ENCODE results near the gene DMXL2. TPM values are rescaled to one million over a fixed set of nuclear protein-coding genes. Genes with fewer than 3 reads are reported as not detected.
"Not testable (repeated sequence)": the region's sequence is repeated elsewhere in the genome, so short reads cannot be mapped to it uniquely, and the experiment has no call there.

The DMXL2 gene
- total and polyA plus RNA-seq, 5 donors from 2014 or later, result 0.15 to 1.4 TPM; not detected in 3

DNA sequence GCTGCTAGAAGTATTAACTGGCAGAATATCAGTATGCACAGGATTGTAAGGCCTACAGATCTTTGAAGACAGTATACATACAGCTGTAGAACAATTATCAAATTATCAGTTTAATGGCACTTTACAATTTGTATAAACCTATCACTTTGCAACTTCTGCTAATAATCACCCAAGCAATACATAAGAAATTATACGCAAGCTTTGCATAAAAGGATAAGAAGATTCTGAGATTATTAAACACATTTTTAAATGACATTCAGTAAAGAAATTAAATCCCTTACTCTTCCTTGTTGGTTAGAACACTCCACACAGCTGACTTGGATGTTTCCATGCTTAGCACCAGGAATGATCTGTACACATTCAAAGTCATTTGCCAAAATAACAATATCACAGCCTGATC, 46.8 kb downstream of the DMXL2 start:
- DNase-seq (no peak), ATAC-seq (ENCODE audit: low read depth in 2 of 2) (no peak)
- H3K27ac ChIP-seq (ENCODE audit: insufficient read depth, low read length, poor library complexity, severe bottlenecking), result no peak overlapping the region
- Mint-ChIP-seq H3K36me3 (no peaks in the 10 kb centered on the region), H3K27ac (no peak overlapping the region), H3K27me3 (peaks cover 4% of the 10 kb centered on the region), H3K4me1 (no peaks in the 10 kb centered on the region), H3K4me3 (no peak overlapping the region), H3K9me3 (peaks cover 0 to 3% (median 2%) of the 10 kb centered on the region in 7 donors)
- H3K4me1 ChIP-seq (ENCODE audit: control insufficient read depth, insufficient read depth, low read length, poor library complexity, severe bottlenecking), result no peaks in the 10 kb centered on the region
- H3K4me3 ChIP-seq (ENCODE audit: low read depth, low read length), result no peak overlapping the region
- H3K27me3 ChIP-seq (ENCODE audit: control insufficient read depth, insufficient read depth, low read length), result peaks cover 2% of the 10 kb centered on the region
- H3K9me3 ChIP-seq (ENCODE audit: control insufficient read depth in 2 of 2, low read length in 2 of 2), result no peaks in the 10 kb centered on the region
- H3K36me3 ChIP-seq (ENCODE audit: control insufficient read depth, insufficient read depth, low read length), result no peaks in the 10 kb centered on the region

DNA sequence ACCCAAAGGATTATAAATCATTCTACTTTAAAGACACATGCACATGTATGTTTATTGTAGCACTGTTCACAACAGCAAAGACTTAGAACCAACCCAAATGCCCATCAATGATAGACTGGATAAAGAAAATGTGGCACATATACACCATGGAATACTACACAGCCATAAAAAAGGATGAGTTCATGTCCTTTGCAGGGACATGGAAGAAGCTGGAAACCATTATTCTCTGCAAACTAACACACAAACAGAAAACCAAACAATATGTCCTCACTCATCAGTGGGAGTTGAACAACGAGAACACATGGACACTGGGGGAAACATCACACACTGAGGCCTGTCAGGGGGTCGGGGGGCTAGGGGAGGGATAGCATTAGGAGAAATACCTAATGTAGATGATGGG, 49.2 kb downstream of the DMXL2 start:
- H3K27me3 Mint-ChIP-seq; H3K27ac Mint-ChIP-seq; H3K4me1 Mint-ChIP-seq; H3K27ac ChIP-seq (ENCODE audit: insufficient read depth, low read length, poor library complexity, severe bottlenecking); H3K36me3 ChIP-seq (ENCODE audit: control insufficient read depth, insufficient read depth, low read length); H3K4me3 ChIP-seq (ENCODE audit: low read depth, low read length); H3K4me3 Mint-ChIP-seq; H3K27me3 ChIP-seq (ENCODE audit: control insufficient read depth, insufficient read depth, low read length); H3K36me3 Mint-ChIP-seq; H3K9me3 ChIP-seq (ENCODE audit: control insufficient read depth in 2 of 2, low read length in 2 of 2); H3K4me1 ChIP-seq (ENCODE audit: control insufficient read depth, insufficient read depth, low read length, poor library complexity, severe bottlenecking); DNase-seq; ATAC-seq (ENCODE audit: low read depth in 2 of 2); H3K9me3 Mint-ChIP-seq: not testable (repeated sequence)

- H3K4me3 Mint-ChIP-seq; H3K9me3 ChIP-seq (ENCODE audit: control insufficient read depth in 2 of 2, low read length in 2 of 2); H3K9me3 Mint-ChIP-seq; H3K27me3 ChIP-seq (ENCODE audit: control insufficient read depth, insufficient read depth, low read length); H3K36me3 ChIP-seq (ENCODE audit: control insufficient read depth, insufficient read depth, low read length); ATAC-seq (ENCODE audit: low read depth in 2 of 2); H3K36me3 Mint-ChIP-seq; H3K27ac Mint-ChIP-seq; H3K27ac ChIP-seq (ENCODE audit: insufficient read depth, low read length, poor library complexity, severe bottlenecking); H3K27me3 Mint-ChIP-seq; H3K4me1 Mint-ChIP-seq; H3K4me1 ChIP-seq (ENCODE audit: control insufficient read depth, insufficient read depth, low read length, poor library complexity, severe bottlenecking); H3K4me3 ChIP-seq (ENCODE audit: low read depth, low read length); DNase-seq: not testable (repeated sequence)
Measured at GRCh38 chr15:51568939-51569784, 53.4 kb downstream of the DMXL2 start.

DNA sequence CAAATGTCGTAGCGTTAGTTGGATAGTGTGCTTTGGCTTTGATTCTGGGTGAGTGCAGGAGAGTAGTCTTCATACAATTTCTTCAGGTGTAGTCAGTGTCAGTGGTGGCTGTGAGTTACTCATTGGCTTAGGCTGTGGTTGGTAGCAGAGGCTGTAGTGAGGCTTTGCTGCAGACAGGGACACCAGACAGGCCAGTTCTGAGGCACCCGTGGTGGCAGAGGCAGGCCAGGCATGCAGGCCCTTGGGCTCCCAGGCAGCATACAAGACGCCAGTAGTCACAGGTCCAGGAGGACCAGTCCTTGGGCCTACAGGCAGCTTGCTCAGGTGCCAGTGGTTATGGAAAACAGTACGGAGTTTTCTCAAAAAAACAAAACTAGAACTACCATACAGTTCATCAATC, 61.3 kb downstream of the DMXL2 start:
- Histone ChIP-seq H3K9me3 (ENCODE audit: control insufficient read depth in 2 of 2, low read length in 2 of 2) (no peaks in the 10 kb centered on the region), H3K27ac (ENCODE audit: insufficient read depth, low read length, poor library complexity, severe bottlenecking) (no peak overlapping the region), H3K4me3 (ENCODE audit: low read depth, low read length) (no peak overlapping the region), H3K36me3 (ENCODE audit: control insufficient read depth, insufficient read depth, low read length) (no peaks in the 10 kb centered on the region), H3K27me3 (ENCODE audit: control insufficient read depth, insufficient read depth, low read length) (no peaks in the 10 kb centered on the region), H3K4me1 (ENCODE audit: control insufficient read depth, insufficient read depth, low read length, poor library complexity, severe bottlenecking) (no peaks in the 10 kb centered on the region)
- no peak overlapping the region for H3K4me3 Mint-ChIP-seq
- no peaks in the 10 kb centered on the region for H3K9me3 Mint-ChIP-seq
- peaks cover 4% of the 10 kb centered on the region for H3K27me3 Mint-ChIP-seq
- DNase-seq (no peak), ATAC-seq (ENCODE audit: low read depth in 2 of 2) (no peak)
- no peak overlapping the region for H3K27ac Mint-ChIP-seq
- H3K4me1 Mint-ChIP-seq, result no peaks in the 10 kb centered on the region
- no peaks in the 10 kb centered on the region for H3K36me3 Mint-ChIP-seq

DNA sequence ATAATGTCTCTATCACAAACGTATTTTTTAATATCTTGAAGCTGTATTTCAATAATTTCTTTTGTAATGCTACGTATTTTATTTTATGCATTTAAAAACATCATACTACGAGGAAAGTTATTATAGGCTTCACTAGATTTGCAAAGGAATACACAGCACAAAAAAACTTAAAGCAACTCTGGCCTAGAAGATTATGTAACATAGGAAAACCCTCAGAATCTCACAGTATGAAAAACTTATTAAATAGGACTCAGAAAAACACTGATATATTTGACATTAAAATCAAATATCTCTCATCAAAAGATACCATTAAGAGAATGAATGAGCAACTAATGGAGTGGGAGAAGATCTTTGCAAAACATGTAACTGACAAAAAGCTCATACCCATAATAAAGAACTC, 63.7 kb downstream of the DMXL2 start:
- no peak for DNase-seq
- H3K27ac Mint-ChIP-seq, result no peak overlapping the region
- Histone ChIP-seq H3K36me3 (ENCODE audit: control insufficient read depth, insufficient read depth, low read length) (no peaks in the 10 kb centered on the region), H3K27ac (ENCODE audit: insufficient read depth, low read length, poor library complexity, severe bottlenecking) (no peak overlapping the region), H3K4me1 (ENCODE audit: control insufficient read depth, insufficient read depth, low read length, poor library complexity, severe bottlenecking) (no peaks in the 10 kb centered on the region), H3K4me3 (ENCODE audit: low read depth, low read length) (no peak overlapping the region), H3K9me3 (ENCODE audit: control insufficient read depth in 2 of 2, low read length in 2 of 2) (no peaks in the 10 kb centered on the region), H3K27me3 (ENCODE audit: control insufficient read depth, insufficient read depth, low read length) (no peaks in the 10 kb centered on the region)
- H3K36me3 Mint-ChIP-seq, result no peaks in the 10 kb centered on the region
- no peaks in the 10 kb centered on the region for H3K4me1 Mint-ChIP-seq
- H3K4me3 Mint-ChIP-seq, result no peak overlapping the region
- no peak for ATAC-seq (ENCODE audit: low read depth in 2 of 2)
- H3K27me3 Mint-ChIP-seq, result peaks cover 6% of the 10 kb centered on the region
- no peaks in the 10 kb centered on the region for H3K9me3 Mint-ChIP-seq

DNA sequence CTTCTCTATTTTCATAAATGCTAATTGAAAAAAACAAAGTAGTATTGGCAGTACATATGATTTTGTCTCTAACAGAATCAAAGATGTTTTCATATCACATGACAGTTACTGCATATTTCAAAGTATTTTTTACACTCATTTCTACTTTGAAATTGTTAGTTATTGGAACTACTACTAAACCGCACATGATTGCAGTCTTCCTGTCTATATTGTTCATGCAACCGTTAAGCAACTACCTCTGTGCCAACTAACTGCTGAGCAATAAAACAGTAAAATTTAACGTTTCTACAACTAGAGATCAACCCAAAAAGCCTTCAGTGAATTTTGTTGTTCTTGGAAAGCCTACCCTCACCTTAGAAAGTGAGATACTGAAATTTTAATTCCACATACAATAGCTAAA, 64.2 kb downstream of the DMXL2 start:
- peaks cover 6% of the 10 kb centered on the region for H3K27me3 Mint-ChIP-seq
- Histone ChIP-seq H3K9me3 (ENCODE audit: control insufficient read depth in 2 of 2, low read length in 2 of 2) (no peaks in the 10 kb centered on the region), H3K36me3 (ENCODE audit: control insufficient read depth, insufficient read depth, low read length) (no peaks in the 10 kb centered on the region), H3K4me1 (ENCODE audit: control insufficient read depth, insufficient read depth, low read length, poor library complexity, severe bottlenecking) (no peaks in the 10 kb centered on the region), H3K4me3 (ENCODE audit: low read depth, low read length) (no peak overlapping the region), H3K27ac (ENCODE audit: insufficient read depth, low read length, poor library complexity, severe bottlenecking) (no peak overlapping the region), H3K27me3 (ENCODE audit: control insufficient read depth, insufficient read depth, low read length) (no peaks in the 10 kb centered on the region)
- ATAC-seq (ENCODE audit: low read depth in 2 of 2) (no peak), DNase-seq (no peak)
- no peak overlapping the region for H3K4me3 Mint-ChIP-seq
- H3K9me3 Mint-ChIP-seq, result no peaks in the 10 kb centered on the region
- no peak overlapping the region for H3K27ac Mint-ChIP-seq
- no peaks in the 10 kb centered on the region for H3K36me3 Mint-ChIP-seq
- no peaks in the 10 kb centered on the region for H3K4me1 Mint-ChIP-seq

GRCh38 chr15:51550841-51551240, 71.7 kb downstream of the DMXL2 start:
- Mint-ChIP-seq H3K27ac (no peak overlapping the region), H3K4me1 (no peaks in the 10 kb centered on the region), H3K27me3 (peaks cover 18% of the 10 kb centered on the region), H3K36me3 (no peaks in the 10 kb centered on the region), H3K9me3 (no peaks in the 10 kb centered on the region), H3K4me3 (no peak overlapping the region)
- Histone ChIP-seq H3K27ac (ENCODE audit: insufficient read depth, low read length, poor library complexity, severe bottlenecking) (no peak overlapping the region), H3K4me3 (ENCODE audit: low read depth, low read length) (no peak overlapping the region), H3K27me3 (ENCODE audit: control insufficient read depth, insufficient read depth, low read length) (no peaks in the 10 kb centered on the region), H3K9me3 (ENCODE audit: control insufficient read depth in 2 of 2, low read length in 2 of 2) (no peaks in the 10 kb centered on the region), H3K4me1 (ENCODE audit: control insufficient read depth, insufficient read depth, low read length, poor library complexity, severe bottlenecking) (no peaks in the 10 kb centered on the region), H3K36me3 (ENCODE audit: control insufficient read depth, insufficient read depth, low read length) (no peaks in the 10 kb centered on the region)
- DNase-seq, result no peak
- no peak for ATAC-seq (ENCODE audit: low read depth in 2 of 2)

- Histone ChIP-seq H3K36me3 (ENCODE audit: control insufficient read depth, insufficient read depth, low read length) (no peaks in the 10 kb centered on the region), H3K27me3 (ENCODE audit: control insufficient read depth, insufficient read depth, low read length) (peaks cover 1% of the 10 kb centered on the region), H3K9me3 (ENCODE audit: control insufficient read depth in 2 of 2, low read length in 2 of 2) (no peaks in the 10 kb centered on the region), H3K4me3 (ENCODE audit: low read depth, low read length) (no peak overlapping the region), H3K4me1 (ENCODE audit: control insufficient read depth, insufficient read depth, low read length, poor library complexity, severe bottlenecking) (no peaks in the 10 kb centered on the region), H3K27ac (ENCODE audit: insufficient read depth, low read length, poor library complexity, severe bottlenecking) (no peak overlapping the region)
- no peaks in the 10 kb centered on the region for H3K4me1 Mint-ChIP-seq
- no peaks in the 10 kb centered on the region for H3K36me3 Mint-ChIP-seq
- peaks cover 14% of the 10 kb centered on the region for H3K27me3 Mint-ChIP-seq
- H3K27ac Mint-ChIP-seq, result no peak overlapping the region
- no peak for ATAC-seq (ENCODE audit: low read depth in 2 of 2)
- DNase-seq, result no peak
- H3K4me3 Mint-ChIP-seq, result no peak overlapping the region
- H3K9me3 Mint-ChIP-seq, result no peaks in the 10 kb centered on the region
Measured at GRCh38 chr15:51547656-51548055, 74.9 kb downstream of the DMXL2 start.
